NCI-H1436 (cell line): ENCODE measurements around the gene EZR.

ENCODE experiments used
- DNase-seq: peaks from one replicate; lab custom pipeline; 2025; lab: John Stamatoyannopoulos, UW

EZR gene

DNA sequence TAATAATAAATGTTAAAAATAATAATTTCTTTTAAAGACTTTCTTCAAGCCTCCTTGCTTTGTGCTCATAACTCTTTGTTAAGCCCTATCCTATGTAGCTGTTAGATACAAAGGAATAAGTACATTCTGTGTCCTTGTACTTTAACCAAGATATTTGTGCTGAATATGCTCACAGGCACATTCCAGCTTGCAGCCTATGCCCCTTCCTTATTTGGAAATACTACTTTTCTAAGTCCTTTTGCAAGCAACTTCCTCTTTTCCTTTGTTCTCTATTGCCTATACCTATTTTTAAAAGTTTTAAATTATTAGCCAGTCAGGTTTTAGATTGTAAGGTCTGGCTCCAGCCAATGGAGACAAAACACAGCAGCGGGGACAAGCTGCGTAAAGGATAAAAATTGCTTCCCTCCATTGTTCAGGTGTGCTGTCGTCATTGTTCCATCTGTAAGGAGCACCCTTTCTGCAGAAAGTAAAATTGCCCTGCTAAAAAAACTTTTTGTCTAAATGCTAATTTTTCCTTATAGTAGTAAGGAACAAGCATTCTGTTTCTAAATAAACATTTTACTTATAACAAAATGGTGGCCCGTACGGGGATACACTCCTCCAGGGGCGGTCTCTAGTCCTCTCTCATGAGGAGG, 89.1 kb downstream of the EZR start:
- DNase-seq: no peak

GRCh38 chr6:158725704-158726103, 93.5 kb downstream of the EZR start:
- DNase-seq: no peak

DNA sequence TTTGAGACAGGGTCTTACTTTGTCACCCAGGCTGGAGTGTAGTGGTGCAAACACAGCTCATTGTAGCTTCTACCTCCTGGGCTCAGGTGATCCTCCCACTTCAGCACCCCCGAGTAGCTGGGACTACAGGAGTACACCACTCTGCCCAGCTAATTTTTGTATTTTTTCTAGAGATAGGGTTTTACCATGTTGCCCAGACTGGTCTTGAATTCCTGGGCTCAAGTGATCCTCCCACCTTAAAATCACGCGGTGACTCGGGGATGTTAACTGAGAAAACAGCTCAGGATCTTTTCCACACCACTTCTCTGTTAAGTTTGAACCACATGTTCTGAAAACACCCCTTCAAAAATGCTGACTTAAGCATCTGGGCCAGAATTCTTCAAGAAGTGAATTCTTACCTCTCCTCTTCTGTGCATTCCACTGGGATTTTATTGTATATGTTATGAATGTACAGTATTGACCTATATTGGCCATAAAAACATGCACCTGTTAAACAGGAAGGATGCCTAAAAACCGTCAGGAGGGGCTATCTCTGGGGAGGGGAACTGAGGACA, 96.9 kb downstream of the EZR start:
- no peak for DNase-seq

- no peak for DNase-seq
Observed at GRCh38 chr6:158718461-158719046, 100.6 kb downstream of the EZR start.

DNA sequence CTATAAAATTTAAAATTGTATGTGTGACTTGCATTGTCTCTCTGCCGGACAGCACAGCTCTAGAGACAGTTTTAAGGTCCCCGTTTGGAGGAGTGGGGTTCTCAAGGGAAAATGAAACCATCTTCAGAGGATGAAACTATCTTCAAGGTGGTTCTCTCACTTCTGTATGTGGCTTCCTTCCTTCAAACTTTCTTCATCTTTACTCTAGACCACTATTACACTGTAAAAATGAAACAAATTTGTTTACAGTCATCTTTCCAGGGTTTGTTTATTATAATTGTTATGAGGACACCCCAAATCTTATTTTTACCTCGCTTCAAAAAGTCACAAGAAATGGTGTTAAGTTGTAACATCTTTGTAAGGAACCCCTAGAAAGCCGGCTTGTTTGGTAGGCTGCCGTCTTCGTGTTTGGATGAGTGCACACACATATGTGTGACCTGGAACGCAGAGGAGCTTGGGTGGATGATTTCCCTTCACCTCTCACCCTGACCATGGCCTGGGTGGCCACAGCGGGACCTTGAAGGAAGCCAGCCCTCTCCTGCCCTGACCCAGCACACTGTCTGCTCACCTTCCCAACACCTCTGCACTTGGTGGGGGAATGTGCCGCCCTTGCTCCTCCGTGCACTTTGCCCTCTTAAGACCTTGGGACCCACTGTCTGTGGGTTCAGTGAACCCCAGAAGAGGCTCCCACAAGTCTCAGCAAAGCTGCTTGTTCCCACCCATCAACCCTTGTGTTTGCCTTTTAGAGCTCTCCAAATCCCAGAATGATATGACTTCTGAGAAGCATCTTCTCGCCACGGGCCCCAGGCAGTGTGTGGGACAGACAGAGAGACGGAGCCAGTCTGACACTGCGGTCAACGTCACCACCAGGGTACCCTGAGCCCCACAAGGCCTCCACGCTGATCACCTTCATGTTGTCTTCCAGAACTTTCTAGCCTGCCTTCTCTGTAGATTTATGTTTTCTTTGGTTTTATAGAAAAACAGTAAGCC, 101.5 kb downstream of the EZR start:
- DNase-seq: no peak
